NT2/D1 (cell line): Measurements from ENCODE around the gene PXMP2.

ENCODE experiments used
- DNase-seq: peaks from one replicate; pipeline ENCODE4 v3.0.0-alpha.2; 2011; ENCODE audit warnings: low read depth, low spot score
- H3K27me3 ChIP-seq: 2 replicates; pipeline ENCODE4 v1.6.0; 2011; ENCODE audit warnings: mild to moderate bottlenecking; ENCODE audit not compliant: insufficient read length, insufficient read depth
- H3K36me3 ChIP-seq: 2 replicates; pipeline ENCODE4 v1.6.1; 2011; ENCODE audit warnings: mild to moderate bottlenecking, low read length, mixed read lengths; ENCODE audit not compliant: insufficient read depth, insufficient read length
- H3K4me1 ChIP-seq: 2 replicates; pipeline ENCODE4 v1.5.1; 2011; ENCODE audit not compliant: insufficient read depth, insufficient read length
- H3K4me3 ChIP-seq: 2 replicates; pipeline ENCODE4 v1.5.1; 2011; ENCODE audit warnings: low read depth; ENCODE audit not compliant: insufficient read length
- H3K9ac ChIP-seq: 2 replicates; pipeline ENCODE4 v1.6.0; 2011; ENCODE audit warnings: low read depth; ENCODE audit not compliant: insufficient read length
- H3K9me3 ChIP-seq: 2 replicates; pipeline ENCODE4 v1.5.1; 2011; ENCODE audit warnings: mild to moderate bottlenecking, low read length; ENCODE audit not compliant: insufficient read depth
- SUZ12 ChIP-seq: IDR thresholded peaks from 2 replicates; pipeline ENCODE4 v1.6.1; 2011; ENCODE audit not compliant: insufficient read length, insufficient read depth; ENCODE audit errors: extremely low read depth
- YY1 ChIP-seq: IDR thresholded peaks from 2 replicates; pipeline ENCODE4 v1.6.1; 2011; ENCODE audit not compliant: insufficient read length, insufficient read depth
- ZNF274 ChIP-seq: IDR thresholded peaks from 2 replicates; pipeline ENCODE4 v1.6.1; 2011; ENCODE audit warnings: mild to moderate bottlenecking, low read depth, low read length

Gene PXMP2

DNA sequence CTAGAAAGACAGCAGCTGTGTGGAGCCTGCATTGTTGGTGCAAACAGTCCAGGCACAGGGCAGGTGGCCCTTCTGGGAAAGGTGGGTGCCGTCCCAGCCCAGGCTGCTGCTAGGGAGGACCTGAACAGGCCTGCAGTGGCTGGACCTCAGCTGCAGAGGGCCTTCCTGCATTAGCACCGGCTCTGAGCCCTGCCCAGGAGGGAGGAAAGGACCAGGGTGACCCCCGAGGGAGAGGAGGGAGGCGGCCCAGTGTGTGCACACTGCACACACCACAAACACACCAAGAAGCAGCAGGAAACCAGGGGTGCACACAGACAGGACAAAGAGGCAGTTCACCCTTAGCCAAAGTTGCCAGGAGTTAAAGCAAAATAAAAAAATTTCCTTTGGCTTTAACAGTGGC lies 15.3 kb downstream of the PXMP2 start:
- no peak overlapping the region for H3K4me3 ChIP-seq
- TF ChIP-seq YY1 (no peak), SUZ12 (no peak), ZNF274 (no peak)
- H3K9ac ChIP-seq = no peak overlapping the region
- H3K36me3 ChIP-seq = peaks cover 58% of the 10 kb centered on the region
- no peaks in the 10 kb centered on the region for H3K9me3 ChIP-seq
- H3K27me3 ChIP-seq = no peaks in the 10 kb centered on the region
- no peak for DNase-seq
- peaks cover 5% of the 10 kb centered on the region for H3K4me1 ChIP-seq

DNA sequence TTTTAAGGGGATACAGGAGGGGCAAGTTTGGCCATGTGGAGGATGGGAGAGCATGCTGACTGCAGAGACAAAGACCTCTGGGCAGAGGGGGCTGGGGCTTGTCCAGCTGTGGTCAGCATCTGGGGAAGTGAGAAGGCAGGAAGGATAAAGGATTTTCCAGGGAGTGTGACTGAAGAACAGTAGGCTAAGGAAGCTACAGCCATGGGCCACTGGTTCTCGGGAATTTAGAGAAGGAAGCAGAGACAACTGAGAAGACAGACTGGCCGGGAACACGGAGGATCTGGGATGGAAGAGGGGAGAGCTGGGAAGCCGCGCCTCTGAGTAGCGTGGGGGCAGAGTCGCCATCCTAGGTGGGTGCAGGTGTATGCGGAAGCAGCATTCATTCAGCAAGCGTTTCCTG lies 16.3 kb downstream of the PXMP2 start:
- H3K27me3 ChIP-seq = no peaks in the 10 kb centered on the region
- no peak for TF ChIP-seq ZNF274
- TF ChIP-seq YY1 = no peak
- no peak for TF ChIP-seq SUZ12
- no peak for DNase-seq
- H3K36me3 ChIP-seq = peaks cover 55% of the 10 kb centered on the region
- no peaks in the 10 kb centered on the region for H3K9me3 ChIP-seq
- no peak overlapping the region for H3K4me3 ChIP-seq
- H3K4me1 ChIP-seq = peaks cover 5% of the 10 kb centered on the region
- no peak overlapping the region for H3K9ac ChIP-seq

DNA sequence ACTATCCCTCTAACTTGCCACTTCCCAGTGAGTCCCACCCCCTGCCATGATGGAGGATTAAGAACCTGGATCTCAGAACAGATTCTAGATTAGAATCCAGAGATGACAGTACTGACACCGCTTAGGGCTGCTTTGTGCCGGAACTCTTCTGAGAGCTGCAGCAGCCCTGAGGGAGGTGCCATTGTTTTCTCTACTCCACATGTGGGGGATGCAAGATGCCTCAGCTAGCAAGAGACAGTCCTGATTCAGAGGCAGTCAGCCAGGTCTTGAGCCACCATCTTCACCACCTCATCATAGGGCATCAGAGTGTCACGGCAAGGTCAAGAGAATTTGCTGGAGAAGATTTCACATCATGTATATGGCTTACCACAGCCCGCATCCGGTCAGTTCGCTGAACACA lies 19.9 kb downstream of the PXMP2 start:
- peak overlapping the region; percentile 33 for H3K9ac ChIP-seq
- H3K4me3 ChIP-seq = no peak overlapping the region
- no peaks in the 10 kb centered on the region for H3K27me3 ChIP-seq
- no peaks in the 10 kb centered on the region for H3K9me3 ChIP-seq
- H3K36me3 ChIP-seq = peaks cover 27% of the 10 kb centered on the region
- no peak for DNase-seq
- TF ChIP-seq ZNF274 (no peak), YY1 (no peak), SUZ12 (no peak)
- H3K4me1 ChIP-seq = peaks cover 3% of the 10 kb centered on the region

DNA sequence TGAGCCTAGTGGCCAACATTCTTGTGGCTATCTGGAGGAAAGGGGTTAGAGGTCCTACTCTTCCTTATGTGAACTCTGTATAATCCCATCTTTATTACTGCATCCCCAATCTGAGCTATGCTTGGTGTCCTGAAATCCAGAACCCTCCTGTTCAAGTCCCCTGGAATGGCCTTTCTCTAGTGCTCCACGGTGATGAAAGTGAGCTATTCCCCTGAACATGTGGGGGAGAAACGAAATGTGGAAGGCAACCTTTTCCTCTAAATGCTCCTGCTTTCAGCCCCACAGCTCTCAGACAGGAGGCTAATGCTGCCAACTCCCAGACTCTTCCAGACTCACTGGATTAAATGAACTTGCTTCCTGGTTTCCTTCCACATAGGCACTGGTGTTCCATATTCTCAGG lies 20.8 kb downstream of the PXMP2 start:
- Histone ChIP-seq H3K36me3 (peaks cover 23% of the 10 kb centered on the region), H3K27me3 (no peaks in the 10 kb centered on the region), H3K4me1 (peaks cover 2% of the 10 kb centered on the region), H3K4me3 (no peak overlapping the region), H3K9me3 (no peaks in the 10 kb centered on the region), H3K9ac (no peak overlapping the region)
- DNase-seq = no peak
- TF ChIP-seq YY1 = no peak
- no peak for TF ChIP-seq SUZ12
- no peak for TF ChIP-seq ZNF274

DNA sequence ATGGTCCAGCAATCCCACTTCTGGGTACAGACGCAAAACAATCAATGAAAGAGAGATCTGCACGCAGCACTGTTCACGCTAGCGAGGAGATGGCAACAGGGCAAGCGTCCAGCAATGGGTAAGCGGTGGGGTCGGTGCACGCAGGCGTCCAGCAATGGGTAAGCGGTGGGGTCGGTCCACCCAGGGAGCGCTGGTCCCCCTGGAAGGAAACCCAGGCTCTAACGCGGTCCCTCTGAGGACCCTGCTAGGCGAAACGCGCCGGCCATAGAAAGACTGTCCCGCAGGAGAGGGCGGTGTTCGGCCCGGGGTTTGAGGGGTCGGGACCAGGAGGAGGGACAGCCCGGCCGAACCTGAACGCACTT lies 22.6 kb downstream of the PXMP2 start:
- Histone ChIP-seq H3K4me1 (peaks cover 2% of the 10 kb centered on the region), H3K9me3 (no peaks in the 10 kb centered on the region), H3K9ac (peak overlapping the region; percentile 98), H3K27me3 (no peaks in the 10 kb centered on the region), H3K4me3 (peak overlapping the region; percentile 92), H3K36me3 (peaks cover 29% of the 10 kb centered on the region)
- TF ChIP-seq SUZ12 (no peak), ZNF274 (no peak), YY1 (no peak)
- DNase-seq = no peak

DNA sequence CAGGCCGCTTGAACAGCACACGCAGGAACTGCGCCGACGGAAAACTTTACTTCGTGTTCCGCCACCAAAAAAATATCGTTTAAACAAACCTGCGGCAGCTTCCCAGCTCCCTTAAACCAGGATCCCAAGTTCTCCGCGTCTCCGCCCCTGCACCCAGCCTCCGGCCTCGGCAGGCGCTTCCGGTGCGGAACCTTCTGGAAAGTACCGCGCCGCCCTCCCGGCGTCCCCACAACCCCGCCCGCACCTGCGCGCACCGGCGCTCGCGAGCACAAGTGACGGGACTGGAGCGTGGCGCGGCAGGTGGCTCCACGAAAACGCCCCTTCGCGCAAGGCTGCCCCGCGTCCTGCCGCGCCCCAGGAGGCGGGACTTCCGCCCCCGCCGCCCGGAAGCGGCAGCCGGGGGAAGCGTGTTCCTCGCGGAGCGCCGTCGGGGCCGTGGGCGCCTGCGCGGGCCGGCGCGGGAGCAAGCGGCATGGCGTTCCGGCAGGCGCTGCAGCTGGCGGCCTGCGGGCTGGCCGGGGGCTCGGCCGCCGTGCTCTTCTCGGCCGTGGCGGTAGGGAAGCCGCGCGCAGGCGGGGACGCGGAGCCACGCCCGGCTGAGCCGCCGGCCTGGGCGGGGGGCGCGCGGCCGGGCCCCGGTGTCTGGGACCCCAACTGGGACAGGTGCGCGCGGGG lies 23.2 kb downstream of the PXMP2 start, which contains the start of gene PGAM5:
TSS of gene PGAM5 (plus strand) at position 438 of the 675 bp plus-strand sequence. CDS start at position 473, 35 bp downstream.
- Histone ChIP-seq H3K9me3 (no peaks in the 10 kb centered on the region), H3K4me3 (peak within 1 kb of the TSS; percentile 92), H3K36me3 (peaks cover 30% of the 10 kb centered on the region), H3K27me3 (no peaks in the 10 kb centered on the region), H3K9ac (peak within 1 kb of the TSS; percentile 98), H3K4me1 (peaks cover 2% of the 10 kb centered on the region)
- peak; percentile 55 for DNase-seq
- no peak for TF ChIP-seq YY1
- TF ChIP-seq SUZ12 = no peak
- no peak for TF ChIP-seq ZNF274

DNA sequence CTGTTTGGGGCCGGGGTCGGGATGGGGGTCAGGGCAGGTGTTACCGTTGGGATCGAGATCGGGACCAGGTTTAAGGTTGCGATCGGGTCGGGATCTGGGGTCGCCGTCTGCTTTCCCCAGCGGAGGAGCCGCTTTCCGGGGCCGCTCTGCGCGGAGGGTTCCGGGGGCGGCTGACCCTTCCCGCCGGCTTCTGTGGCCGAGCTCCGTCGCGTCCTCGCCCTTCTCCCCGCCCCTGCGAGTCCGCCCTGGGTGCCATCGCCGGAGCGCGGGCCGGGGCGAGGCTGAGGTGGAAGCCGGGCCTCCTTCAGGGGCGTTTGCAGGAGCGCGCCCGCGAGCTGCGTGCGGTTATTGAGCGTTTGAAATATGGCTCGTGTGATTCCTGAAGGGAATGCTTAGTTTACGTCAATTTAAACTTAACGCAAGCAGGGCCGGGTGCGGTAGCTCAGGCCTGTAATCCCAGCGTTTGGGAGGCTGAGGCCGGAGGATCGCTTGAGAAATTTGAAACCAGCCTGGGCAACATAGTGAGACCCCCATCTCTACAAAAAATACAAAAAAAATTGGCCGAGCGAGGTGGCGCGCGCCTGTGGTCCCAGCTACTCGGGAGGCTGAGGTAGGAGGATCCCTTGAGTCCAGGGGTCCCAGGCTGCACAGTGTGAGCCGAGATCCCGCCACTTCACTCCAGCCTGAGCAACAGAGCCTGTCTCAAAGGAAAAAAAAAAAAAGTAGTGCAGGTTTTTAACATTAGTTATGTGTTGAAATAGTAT lies 23.9 kb downstream of the PXMP2 start:
- no peak for DNase-seq

More for the DNA sequence above, 23.9 kb downstream of the PXMP2 start:
- H3K27me3 ChIP-seq = no peaks in the 10 kb centered on the region
- H3K4me3 ChIP-seq = peak overlapping the region; percentile 92
- no peaks in the 10 kb centered on the region for H3K9me3 ChIP-seq
- H3K9ac ChIP-seq = peak overlapping the region; percentile 98
- peaks cover 36% of the 10 kb centered on the region for H3K36me3 ChIP-seq
- no peak for TF ChIP-seq ZNF274
- no peak for TF ChIP-seq SUZ12
- no peak for TF ChIP-seq YY1
- peaks cover 2% of the 10 kb centered on the region for H3K4me1 ChIP-seq
